SW480 (cell line): Measurements from ENCODE around the gene FAHD2B.
"Not testable (repeated sequence)": the region's sequence is repeated elsewhere in the genome, so short reads cannot be mapped to it uniquely, and the experiment has no call there.

Experiments
- DNase-seq: peaks from one replicate; pipeline ENCODE4 v3.0.0-alpha.2; 2016; ENCODE audit warnings: low spot score

The FAHD2B gene

DNA sequence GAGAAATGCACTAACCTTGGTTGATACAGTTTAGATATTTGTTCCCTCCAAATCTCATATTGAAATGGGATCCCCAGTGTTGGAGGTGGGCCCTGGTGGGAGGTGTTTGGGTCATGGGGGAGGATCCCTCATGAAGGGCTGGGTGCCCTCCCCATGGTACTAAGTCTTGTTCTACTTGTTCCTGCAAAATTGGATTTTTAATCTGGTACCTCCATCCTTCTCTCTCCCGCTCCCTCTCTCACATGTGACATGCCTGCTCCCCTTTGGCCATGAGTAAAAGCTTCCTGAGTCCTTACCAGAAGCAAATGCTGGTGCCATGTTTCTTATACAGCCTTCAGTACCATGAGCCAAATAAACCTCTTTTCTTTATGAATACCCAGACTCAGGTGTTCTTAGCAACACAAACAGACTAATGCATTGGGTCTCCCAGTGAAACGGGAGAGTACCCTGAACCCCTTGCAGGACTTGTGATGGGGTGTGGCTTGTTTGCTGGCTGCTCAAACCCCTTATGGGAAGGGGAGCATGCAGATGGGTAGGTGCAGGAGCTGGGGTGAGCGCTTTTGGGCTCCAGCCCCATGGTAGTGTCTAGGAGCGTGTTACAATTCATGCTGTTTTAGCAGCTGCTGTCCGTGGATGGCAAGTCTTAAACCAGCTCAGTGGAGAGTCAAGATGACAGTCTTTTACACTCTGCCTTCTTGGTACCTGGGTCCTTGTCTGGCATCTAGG is 27.2 kb downstream of the FAHD2B start:
- no peak for DNase-seq

DNA sequence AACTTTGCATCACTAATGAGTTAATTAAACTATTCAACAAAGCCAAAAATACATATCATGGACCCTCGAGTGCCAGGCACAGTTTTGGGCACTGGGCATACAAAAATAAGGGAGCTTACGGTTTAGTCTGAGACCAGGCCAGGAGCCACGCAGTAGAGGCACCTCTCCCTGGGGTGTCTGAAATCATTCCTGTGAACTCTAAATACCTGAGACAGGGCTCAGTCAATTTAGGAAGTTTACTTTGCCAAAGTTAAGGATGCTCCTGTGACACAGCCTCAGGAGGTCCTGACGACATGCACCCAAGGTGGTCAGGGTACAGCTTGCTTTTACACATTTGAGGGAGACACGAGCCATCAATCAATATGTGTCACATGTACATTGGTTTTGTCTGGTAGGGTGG is 28.7 kb downstream of the FAHD2B start:
- DNase-seq, result not testable (repeated sequence)

GRCh38 chr2:97062020-97062419 is 32.7 kb downstream of the FAHD2B start:
- DNase-seq, result not testable (repeated sequence)

DNA sequence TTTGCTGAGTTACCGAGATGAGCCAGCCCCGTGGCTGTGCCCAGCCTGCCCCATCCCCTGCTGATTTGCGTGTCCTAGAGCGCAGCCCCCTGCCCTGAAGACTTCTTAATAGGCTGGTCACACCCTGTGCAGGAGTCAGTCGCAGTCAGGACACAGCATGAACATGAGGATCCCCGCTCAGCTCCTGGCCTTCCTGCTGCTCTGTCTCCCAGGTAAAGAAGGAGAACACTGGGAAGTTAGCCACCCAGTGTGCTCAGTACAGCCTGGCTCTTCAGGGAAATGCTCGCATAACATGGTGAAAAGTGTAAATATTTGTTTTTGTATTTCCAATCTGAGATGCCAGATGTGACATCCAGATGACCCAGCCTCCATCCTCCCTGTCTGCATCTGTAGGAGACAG is 34.9 kb downstream of the FAHD2B start:
- DNase-seq, result not testable (repeated sequence)

DNA sequence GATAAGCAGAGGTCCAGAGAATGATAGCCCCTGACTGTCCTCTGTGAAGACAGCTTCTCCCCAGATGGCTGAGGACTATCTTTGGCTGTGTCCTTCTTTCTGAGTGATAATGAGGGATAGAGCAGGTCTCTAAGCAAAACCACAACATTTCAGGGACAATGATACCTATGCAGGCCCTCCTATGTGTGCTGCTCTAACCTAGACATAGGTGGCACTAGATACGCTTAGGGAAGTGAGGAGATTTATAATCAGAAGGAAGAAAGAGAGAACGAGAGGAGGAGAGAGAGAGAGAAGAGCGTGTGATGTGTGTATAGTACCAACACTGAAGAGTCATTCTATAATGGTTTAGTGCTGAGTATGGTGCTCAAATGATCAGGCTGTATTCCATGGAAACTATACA is 38.5 kb downstream of the FAHD2B start:
- DNase-seq, result not testable (repeated sequence)

DNA sequence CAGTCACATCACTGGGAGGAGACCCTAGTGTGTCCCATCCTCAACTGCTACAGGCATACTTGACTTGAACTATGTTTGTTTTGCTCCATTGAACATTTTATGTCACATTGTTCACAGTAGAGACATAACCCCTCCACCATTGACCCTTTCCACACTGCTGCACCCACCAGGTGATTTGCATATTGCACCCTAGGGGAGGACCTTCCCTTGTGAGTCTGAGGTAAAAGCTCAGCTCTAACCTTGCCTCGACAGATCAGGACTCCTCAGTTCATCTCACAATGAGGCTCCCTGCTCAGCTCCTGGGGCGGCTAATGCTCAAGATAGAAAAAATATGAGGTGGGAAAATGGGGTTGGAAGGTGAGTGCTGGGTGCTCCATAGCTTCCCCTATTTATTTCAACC is 44.6 kb downstream of the FAHD2B start:
- DNase-seq, result not testable (repeated sequence)

DNA sequence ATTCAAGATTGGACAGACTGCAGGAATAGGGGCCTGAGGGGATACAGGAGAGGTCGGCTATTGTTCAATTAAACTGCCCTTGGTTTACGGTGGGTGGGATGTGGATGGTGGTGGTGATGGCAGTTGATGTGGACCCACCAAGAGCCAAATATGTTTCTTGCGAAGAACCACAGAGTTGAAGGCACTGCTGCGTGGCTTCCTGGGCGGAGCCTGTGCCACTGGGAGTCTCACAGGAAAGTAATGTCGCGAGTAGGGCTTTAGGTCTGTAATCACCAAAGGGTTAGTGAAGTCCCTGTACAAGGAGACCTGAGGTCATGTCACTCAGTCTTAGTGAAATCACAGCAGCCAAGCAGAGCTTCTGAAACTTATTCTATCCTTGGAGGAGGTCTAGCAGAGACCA is 46.2 kb downstream of the FAHD2B start:
- not testable (repeated sequence) for DNase-seq

DNA sequence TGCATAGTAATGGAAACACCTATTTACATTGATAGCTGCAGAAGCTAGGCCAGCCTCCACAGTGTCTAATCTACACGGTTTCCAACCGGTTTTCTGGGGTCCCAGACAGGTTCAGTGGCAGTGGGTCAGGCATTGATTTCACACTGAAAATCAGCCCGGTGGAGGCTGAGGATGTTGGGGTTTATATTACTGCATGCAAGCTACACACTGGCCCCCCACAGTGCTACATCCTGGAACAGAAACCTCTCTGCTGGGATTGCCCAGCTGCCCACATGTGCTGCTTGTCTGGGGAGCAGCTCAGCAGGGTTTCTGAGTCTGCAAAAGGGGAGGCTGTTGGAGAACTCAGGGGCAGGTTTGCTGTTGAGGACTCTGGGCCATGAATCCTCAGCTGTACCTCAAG is 48.0 kb downstream of the FAHD2B start:
- not testable (repeated sequence) for DNase-seq

DNA sequence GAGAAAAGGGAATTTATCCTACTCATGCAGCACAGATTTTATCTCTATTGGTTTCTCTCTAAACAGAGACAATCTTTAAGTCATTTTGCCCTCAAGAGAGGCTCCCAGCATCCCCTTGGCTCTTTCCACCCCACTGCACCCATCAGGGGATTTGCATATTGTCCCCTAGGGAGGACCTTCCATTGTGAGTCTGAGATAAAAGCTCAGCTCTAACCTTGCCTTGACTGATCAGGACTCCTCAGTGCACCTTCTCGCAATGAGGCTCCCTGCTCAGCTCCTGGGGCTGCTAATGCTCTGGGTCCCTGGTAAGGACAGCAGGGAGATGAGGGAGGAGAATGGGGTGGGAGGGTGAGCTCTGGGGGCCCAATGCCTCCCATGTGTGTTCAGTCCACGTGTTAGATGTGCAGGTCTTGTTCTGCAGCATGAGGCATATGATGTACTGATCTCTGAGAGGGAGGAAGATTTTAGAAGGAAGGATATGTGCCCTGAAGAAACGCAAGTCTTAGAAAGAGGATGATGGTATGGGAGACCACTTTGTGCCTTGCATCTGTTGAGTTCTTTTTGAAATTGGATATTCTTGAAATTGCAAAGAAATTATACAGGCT is 48.7 kb downstream of the FAHD2B start:
- DNase-seq, result not testable (repeated sequence)
